Loucy (cell line): ENCODE results near the gene AWAT2.

Source experiments
- H2AFZ ChIP-seq: fragments of 200-600 bp; sonication (generic); 2 replicates; pipeline ENCODE4 v1.6.0; 2016; ENCODE audit warnings: antibody characterized with exemption, mild to moderate bottlenecking, low read length, moderate library complexity
- H3F3A ChIP-seq: fragments of 200-600 bp; 2 replicates; pipeline ENCODE4 v1.6.0; 2016; ENCODE audit warnings: antibody characterized with exemption, low read depth, mild to moderate bottlenecking
- H3K27me3 ChIP-seq: fragments of 200-600 bp; sonication (generic); 2 replicates; pipeline ENCODE4 v1.6.1; 2014; ENCODE audit warnings: low read length, mild to moderate bottlenecking; ENCODE audit not compliant: insufficient read depth, poor library complexity, severe bottlenecking
- H3K36me3 ChIP-seq: fragments of 200-600 bp; sonication (generic); 2 replicates; pipeline ENCODE4 v1.6.1; 2016; ENCODE audit warnings: low read length; ENCODE audit not compliant: insufficient read depth
- H3K4me1 ChIP-seq: fragments of 200-600 bp; sonication (generic); 2 replicates; pipeline ENCODE4 v1.5.1; 2014; ENCODE audit warnings: low read length, mild to moderate bottlenecking; ENCODE audit not compliant: insufficient read depth, poor library complexity, severe bottlenecking
- H3K4me2 ChIP-seq: fragments of 200-600 bp; sonication (generic); 2 replicates; pipeline ENCODE4 v1.6.0; 2014; ENCODE audit warnings: antibody characterized with exemption, low read length, low read depth, mild to moderate bottlenecking; ENCODE audit not compliant: poor library complexity, severe bottlenecking
- H3K4me3 ChIP-seq: fragments of 200-600 bp; sonication (generic); 2 replicates; pipeline ENCODE4 v1.5.1; 2014; ENCODE audit warnings: low read length, mild to moderate bottlenecking, mixed read lengths; ENCODE audit not compliant: poor library complexity, severe bottlenecking
- H3K79me2 ChIP-seq: fragments of 200-600 bp; sonication (generic); 2 replicates; pipeline ENCODE4 v1.6.1; 2014; ENCODE audit warnings: low read length; ENCODE audit not compliant: insufficient read depth
- H3K9ac ChIP-seq: fragments of 200-600 bp; sonication (generic); 2 replicates; pipeline ENCODE4 v1.6.0; 2014; ENCODE audit warnings: mild to moderate bottlenecking, low read depth, low read length, moderate library complexity; ENCODE audit not compliant: poor library complexity, severe bottlenecking
- H3K9me2 ChIP-seq: fragments of 200-600 bp; sonication (generic); replicated peaks from 2 replicates; pipeline ENCODE4 v1.6.1; 2016; ENCODE audit warnings: low read depth, low read length, mixed read lengths
- H3K9me3 ChIP-seq: fragments of 200-600 bp; sonication (generic); 2 replicates; pipeline ENCODE4 v1.6.1; 2014; ENCODE audit warnings: mild to moderate bottlenecking, antibody characterized with exemption, low read length, low read depth; ENCODE audit not compliant: insufficient read depth
- H4K20me1 ChIP-seq: fragments of 200-600 bp; sonication (generic); 2 replicates; pipeline ENCODE4 v1.6.0; 2014; ENCODE audit warnings: antibody characterized with exemption, low read length, mild to moderate bottlenecking; ENCODE audit not compliant: insufficient read depth, poor library complexity, severe bottlenecking
- CTCF ChIP-seq: fragments of 200-600 bp; sonication (generic); conservative IDR thresholded peaks from 2 replicates; pipeline ENCODE4 v1.5.1; 2014; ENCODE audit warnings: mild to moderate bottlenecking, antibody characterized with exemption, low read length
- EZH2phosphoT487 ChIP-seq: fragments of 200-600 bp; IDR thresholded peaks from 2 replicates; pipeline ENCODE4 v1.6.1; 2018; ENCODE audit warnings: antibody characterized with exemption, mild to moderate bottlenecking, moderate library complexity, borderline replicate concordance

The AWAT2 gene

GRCh38 chrX:70046978-70047377 lies 2.8 kb downstream of the AWAT2 start:
- no peaks in the 10 kb centered on the region for H3K79me2 ChIP-seq
- no peaks in the 10 kb centered on the region for H4K20me1 ChIP-seq
- no peaks in the 10 kb centered on the region for H3K4me1 ChIP-seq
- TF ChIP-seq EZH2phosphoT487: no peak
- no peak for TF ChIP-seq CTCF
- no peaks in the 10 kb centered on the region for H3K27me3 ChIP-seq
- no peaks in the 10 kb centered on the region for H3F3A ChIP-seq
- H3K9me3 ChIP-seq: no peaks in the 10 kb centered on the region
- H3K4me2 ChIP-seq: no peak overlapping the region
- H2AFZ ChIP-seq: no peak overlapping the region
- H3K4me3 ChIP-seq: no peak overlapping the region
- no peaks in the 10 kb centered on the region for H3K36me3 ChIP-seq
- H3K9me2 ChIP-seq: no peaks in the 10 kb centered on the region
- H3K9ac ChIP-seq: no peak overlapping the region

- Histone ChIP-seq H3K36me3 (no peaks in the 10 kb centered on the region), H3K4me2 (no peak overlapping the region), H3K27me3 (no peaks in the 10 kb centered on the region), H3K9me3 (no peaks in the 10 kb centered on the region), H3K9me2 (no peaks in the 10 kb centered on the region), H4K20me1 (no peaks in the 10 kb centered on the region), H3K9ac (no peak overlapping the region), H3K79me2 (no peaks in the 10 kb centered on the region), H2AFZ (no peak overlapping the region), H3K4me3 (no peak overlapping the region), H3F3A (no peaks in the 10 kb centered on the region), H3K4me1 (no peaks in the 10 kb centered on the region)
- TF ChIP-seq CTCF (no peak), EZH2phosphoT487 (no peak)
Observed at GRCh38 chrX:70044541-70045245, 5.0 kb downstream of the AWAT2 start.

GRCh38 chrX:70043685-70044084 lies 6.1 kb downstream of the AWAT2 start:
- H4K20me1 ChIP-seq: no peaks in the 10 kb centered on the region

More at GRCh38 chrX:70043685-70044084, 6.1 kb downstream of the AWAT2 start:
- H3K4me3 ChIP-seq: no peak overlapping the region
- no peak overlapping the region for H3K9ac ChIP-seq
- H3F3A ChIP-seq: no peaks in the 10 kb centered on the region
- H3K9me2 ChIP-seq: no peaks in the 10 kb centered on the region
- no peaks in the 10 kb centered on the region for H3K9me3 ChIP-seq
- H3K79me2 ChIP-seq: no peaks in the 10 kb centered on the region
- no peaks in the 10 kb centered on the region for H3K27me3 ChIP-seq
- no peak overlapping the region for H2AFZ ChIP-seq
- no peaks in the 10 kb centered on the region for H3K4me1 ChIP-seq
- TF ChIP-seq CTCF (no peak), EZH2phosphoT487 (no peak)
- H3K4me2 ChIP-seq: no peak overlapping the region
- H3K36me3 ChIP-seq: no peaks in the 10 kb centered on the region
